Endothelial cell of umbilical vein (primary cell): ENCODE data around the gene NT5C1B.
A peak's percentile ranks its signal among the peaks of the same experiment; 100 is the strongest.

Experiments
- CTCF ChIP-seq, 2 donors: IDR thresholded peaks; 1 replicate in 1 of 2; 2 replicates in 1 of 2; pipeline ENCODE4 v1.5.1; 2011; ENCODE audit warnings: low read length in 2 of 2, mild to moderate bottlenecking in 2 of 2, moderate library complexity in 2 of 2, control low read depth in 1 of 2, inconsistent platforms in 1 of 2, low read depth in 1 of 2; ENCODE audit not compliant: insufficient read depth in 1 of 2; ENCODE audit errors: extremely low read depth in 1 of 2
- JUN ChIP-seq: IDR thresholded peaks from 2 replicates; pipeline ENCODE4 v1.6.1; 2011; ENCODE audit warnings: borderline replicate concordance, low read depth; ENCODE audit not compliant: insufficient read length, insufficient read depth

DNA sequence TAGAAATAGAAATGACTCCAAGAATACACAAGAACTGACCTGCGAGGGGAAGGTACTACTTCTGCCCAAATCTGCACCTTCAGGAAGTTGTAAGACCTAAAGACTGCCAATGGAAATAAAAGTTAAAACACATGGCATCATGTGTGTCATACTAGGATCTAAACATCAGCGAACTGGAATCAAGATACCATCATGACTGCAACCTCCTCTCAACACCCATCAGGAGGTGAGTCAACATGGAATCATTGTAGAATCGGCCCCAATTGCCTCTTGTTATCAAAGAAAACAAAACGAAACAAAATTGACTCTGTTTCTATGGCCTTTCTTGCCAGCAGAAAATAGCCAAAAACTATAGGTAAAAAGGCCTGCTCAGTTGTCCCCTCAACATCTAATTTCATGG lies 44.0 kb downstream of the NT5C1B start:
- TF ChIP-seq CTCF (IDR thresholded peaks at IDR 0.05; ENCODE audit: extremely low read depth in 1 of 2, insufficient read depth in 1 of 2, low read depth in 1 of 2, low read length in 2 of 2), result no peak
- peak; percentile 48 for TF ChIP-seq JUN
